Measurements from ENCODE around the gene GOLGA8S.
"Not testable (repeated sequence)": the region's sequence is repeated elsewhere in the genome, so short reads cannot be mapped to it uniquely, and the experiment has no call there.

GOLGA8S gene

GRCh38 chr15:23398357-23398756 is 43.8 kb downstream of the GOLGA8S start:
- not testable (repeated sequence) for DNase-seq

- not testable (repeated sequence) for DNase-seq
These were observed 44.7 kb downstream of the GOLGA8S start for GRCh38 chr15:23399207-23399606.

- no peak for DNase-seq
These were observed 47.1 kb downstream of the GOLGA8S start for GRCh38 chr15:23401627-23402026.

GRCh38 chr15:23402140-23402539 is 47.6 kb downstream of the GOLGA8S start:
- DNase-seq, result no peak

- no peak for DNase-seq
These were observed 48.0 kb downstream of the GOLGA8S start for GRCh38 chr15:23402544-23402943.

GRCh38 chr15:23403550-23403949 is 49.0 kb downstream of the GOLGA8S start:
- DNase-seq, result no peak

GRCh38 chr15:23411841-23412240 is 57.3 kb downstream of the GOLGA8S start:
- DNase-seq, result no peak

GRCh38 chr15:23412881-23413600 is 58.5 kb downstream of the GOLGA8S start:
- not testable (repeated sequence) for DNase-seq
